DMS 273 treated with DMSO at 0.1 percent for 48 hours (cell line): ENCODE results near the gene ANKS1B.

Experiments
- DNase-seq: peaks from one replicate; lab custom pipeline; 2025; lab: John Stamatoyannopoulos, UW

Gene ANKS1B

DNA sequence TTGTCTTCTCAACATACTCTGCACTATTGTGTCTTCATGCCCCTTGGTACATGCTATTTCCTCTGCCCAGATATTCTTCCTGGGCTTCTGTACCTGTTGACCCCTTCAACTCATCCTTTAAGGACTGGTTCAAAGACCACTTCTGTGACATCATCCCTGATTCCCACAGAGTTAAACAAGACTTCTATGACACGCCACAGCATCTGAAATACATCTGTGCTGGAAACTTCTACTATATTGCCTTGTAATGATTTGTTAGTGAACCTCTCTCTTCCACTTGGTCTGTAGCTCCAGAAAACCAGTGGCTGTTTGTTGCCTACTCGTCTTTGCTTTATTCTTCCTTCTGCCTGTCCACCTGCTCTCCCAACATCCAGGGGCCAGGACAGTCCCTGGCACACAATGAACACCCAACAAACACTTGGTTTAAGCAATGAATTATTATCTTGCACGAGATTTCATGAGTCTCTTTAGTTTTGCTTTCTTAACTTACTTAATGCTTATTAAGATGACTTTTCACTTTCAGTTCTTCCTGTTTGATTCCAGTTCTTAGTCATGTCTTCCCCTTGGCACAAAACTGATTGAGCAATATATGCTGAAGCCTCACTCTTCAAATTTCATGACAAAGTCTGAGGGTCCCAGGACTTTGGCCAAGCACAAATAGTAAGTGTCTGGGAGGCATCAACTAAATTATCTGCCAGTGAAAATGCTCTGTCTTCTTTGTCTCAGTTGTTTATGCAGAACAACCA is 853.8 kb downstream of the ANKS1B start:
- no peak for DNase-seq

GRCh38 chr12:99128246-99128802 is 856.4 kb downstream of the ANKS1B start:
- no peak for DNase-seq

- no peak for DNase-seq
These were observed 861.8 kb downstream of the ANKS1B start for GRCh38 chr12:99122959-99123358.

GRCh38 chr12:99122496-99122895 is 862.2 kb downstream of the ANKS1B start:
- DNase-seq = no peak

DNA sequence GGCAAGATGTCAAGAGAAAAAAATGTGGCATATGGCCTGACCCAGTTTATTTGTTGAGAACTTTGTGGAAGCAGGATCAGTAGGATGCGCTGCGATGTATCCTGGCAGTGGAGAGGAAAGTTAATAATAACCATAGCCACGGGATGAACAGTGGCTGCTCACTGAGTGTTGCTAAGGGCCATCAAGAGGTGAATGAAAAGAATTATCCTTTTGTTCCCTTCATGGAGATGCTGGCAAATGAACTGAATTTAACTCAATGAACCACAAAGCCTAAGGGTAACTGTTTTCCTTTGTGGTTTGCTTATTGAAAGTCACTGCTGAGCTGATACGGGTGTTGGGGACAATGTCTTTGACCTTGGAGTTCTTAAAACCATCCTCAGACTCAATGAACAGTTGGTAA is 863.2 kb downstream of the ANKS1B start:
- DNase-seq = no peak

DNA sequence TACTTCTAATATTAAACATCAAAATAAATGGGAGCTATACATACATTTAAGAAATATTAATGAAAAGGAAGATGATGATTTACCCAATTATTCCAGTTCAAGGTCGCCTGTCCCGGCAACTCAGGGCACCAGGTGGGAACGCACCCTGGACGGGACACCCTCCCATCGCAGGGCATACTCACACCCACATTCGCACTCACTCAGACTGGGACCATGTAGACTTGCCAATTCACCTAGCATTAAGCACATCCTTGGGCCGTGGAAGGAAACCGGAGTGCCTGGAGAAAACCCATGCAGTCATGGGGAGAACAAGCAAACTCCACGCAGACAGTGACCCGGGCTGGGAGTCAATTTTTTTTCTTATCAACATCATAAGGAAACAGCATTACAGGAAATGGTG is 864.8 kb downstream of the ANKS1B start:
- no peak for DNase-seq

DNA sequence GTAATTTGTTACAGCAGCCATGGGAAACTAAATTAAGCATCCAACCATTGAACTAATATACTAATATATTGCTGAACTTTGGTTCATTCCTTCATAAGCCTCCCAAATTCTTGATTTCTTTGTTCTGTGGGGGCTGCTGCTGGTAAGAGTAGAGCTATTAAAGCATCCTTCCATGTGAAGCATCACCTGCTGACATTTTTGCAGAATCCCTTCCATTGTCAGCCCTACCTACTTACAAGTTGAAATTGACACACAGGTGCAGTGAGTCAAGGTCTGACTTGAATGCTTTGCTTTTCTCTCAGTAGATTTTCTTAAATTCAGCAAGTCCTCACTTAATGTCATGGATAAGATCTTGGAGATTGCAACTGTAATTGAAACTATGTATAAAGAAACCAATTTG is 865.3 kb downstream of the ANKS1B start:
- DNase-seq = no peak

DNA sequence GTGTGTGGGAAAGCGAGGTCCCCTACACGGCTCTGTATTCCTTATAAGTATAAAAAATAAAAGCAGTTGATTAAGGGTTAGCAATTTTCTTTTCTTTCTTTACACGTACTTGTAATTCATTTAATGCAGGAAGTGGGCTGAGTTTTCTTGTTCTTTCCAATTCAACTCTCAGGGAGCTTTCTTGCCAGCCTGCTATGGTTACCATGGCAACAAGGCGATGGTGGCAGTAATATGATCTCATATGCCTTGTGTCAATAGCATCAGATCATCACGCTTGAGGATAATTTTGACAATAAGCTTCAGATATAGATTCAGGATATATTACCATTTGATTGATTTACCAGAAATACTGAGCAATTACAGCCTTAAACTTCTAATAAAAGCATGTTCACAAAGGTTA is 873.1 kb downstream of the ANKS1B start:
- peak; percentile 9 for DNase-seq

GRCh38 chr12:99110868-99111267 is 873.9 kb downstream of the ANKS1B start:
- DNase-seq = no peak

DNA sequence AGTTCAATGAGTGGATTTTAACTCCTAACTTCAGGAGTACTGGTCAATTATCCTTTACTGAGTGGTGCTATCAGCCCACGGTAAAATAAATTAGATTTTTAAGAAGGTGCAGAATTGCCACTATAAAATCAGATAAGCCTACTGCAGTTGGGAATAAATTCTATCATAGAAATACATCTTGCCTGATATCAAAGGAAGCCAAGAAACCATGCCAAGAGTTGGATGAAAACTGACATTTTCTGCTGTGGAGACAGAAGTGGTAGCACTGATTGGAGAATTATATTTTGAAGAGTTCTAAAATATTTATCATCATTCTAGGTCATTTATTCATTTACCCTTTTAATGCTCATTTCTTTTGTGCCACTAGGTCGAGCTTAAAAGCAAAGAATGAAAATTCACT is 874.5 kb downstream of the ANKS1B start:
- DNase-seq = no peak

- no peak for DNase-seq
These were observed 875.8 kb downstream of the ANKS1B start for GRCh38 chr12:99108924-99109323.

- DNase-seq = no peak
These were observed 885.0 kb downstream of the ANKS1B start for GRCh38 chr12:99099786-99100185.

GRCh38 chr12:99097171-99097570 is 887.6 kb downstream of the ANKS1B start:
- DNase-seq = no peak

- DNase-seq = no peak
These were observed 891.6 kb downstream of the ANKS1B start for GRCh38 chr12:99093166-99093565.

GRCh38 chr12:99092100-99092851 is 892.5 kb downstream of the ANKS1B start:
- no peak for DNase-seq

DNA sequence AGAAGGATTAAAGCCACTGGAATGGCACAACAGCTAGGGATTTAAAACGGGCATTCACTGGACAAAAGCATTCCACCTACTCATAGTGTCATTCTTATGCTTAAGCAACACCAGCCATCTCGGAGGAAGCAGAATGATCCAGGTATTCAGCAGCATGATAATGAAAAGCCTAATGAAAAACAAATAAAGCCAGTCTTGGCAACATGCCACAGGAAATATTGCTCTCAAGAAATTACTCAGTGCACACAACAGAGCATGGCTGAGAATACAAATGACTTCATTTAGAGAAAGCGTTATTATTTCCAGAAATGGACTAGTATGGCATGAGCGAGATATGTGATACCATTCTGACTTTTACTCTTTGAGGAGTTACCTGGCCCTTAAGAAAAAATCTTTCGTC is 897.5 kb downstream of the ANKS1B start:
- DNase-seq = no peak

DNA sequence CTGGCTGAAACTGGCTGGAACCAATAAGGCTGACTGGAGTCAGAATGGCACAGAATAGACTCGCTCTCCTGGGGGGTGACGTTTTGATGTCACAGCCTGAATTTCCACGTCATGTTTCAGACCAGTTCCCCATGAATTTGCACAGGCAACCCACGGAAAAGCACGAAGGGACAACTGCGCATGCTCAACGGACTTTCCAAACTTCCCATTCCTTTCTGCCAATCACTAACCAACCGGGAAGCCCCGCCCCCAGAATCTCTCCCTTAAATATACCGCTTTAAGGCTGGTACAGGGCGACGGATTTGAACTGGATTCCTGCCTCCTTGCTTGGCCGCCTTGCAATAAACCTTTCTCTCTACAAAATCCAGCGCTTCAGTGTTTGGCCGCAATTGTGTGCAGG is 904.9 kb downstream of the ANKS1B start:
- no peak for DNase-seq

- DNase-seq = no peak
These were observed 915.6 kb downstream of the ANKS1B start for GRCh38 chr12:99068993-99069747.

GRCh38 chr12:99067171-99067785 is 917.5 kb downstream of the ANKS1B start:
- no peak for DNase-seq

- DNase-seq = no peak
These were observed 918.0 kb downstream of the ANKS1B start for GRCh38 chr12:99066726-99067125.

DNA sequence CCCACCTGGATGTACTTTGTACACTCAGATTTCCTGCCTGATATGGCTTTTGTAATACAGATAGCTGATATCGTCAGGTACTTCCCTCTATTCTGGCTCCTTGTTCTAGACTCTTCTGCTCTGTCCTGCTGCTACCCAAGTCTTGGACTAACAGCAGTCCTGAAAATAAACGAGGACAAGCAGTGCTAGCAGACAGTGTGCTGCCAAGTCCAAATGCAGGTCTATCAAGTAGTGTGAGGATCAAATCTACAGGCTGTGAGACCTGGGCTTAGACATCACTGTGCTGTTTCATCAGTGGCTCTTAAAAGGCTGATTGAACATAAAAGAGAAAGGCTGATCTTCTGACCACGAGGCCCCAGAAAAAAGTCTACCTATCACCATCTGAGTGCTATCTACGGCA is 921.6 kb downstream of the ANKS1B start:
- no peak for DNase-seq
